Activated naive CD4-positive, alpha-beta T cell treated with anti-CD3 and anti-CD28 coated beads, Interleukin-2, amount 50 U/mL, for 16 hours (primary cell): ENCODE data around the gene RADIL.
"Not testable (repeated sequence)": the region's sequence is repeated elsewhere in the genome, so short reads cannot be mapped to it uniquely, and the experiment has no call there.

Experiments
- DNase-seq: peaks from one replicate; pipeline ENCODE4 v3.0.0-alpha.2; 2020

RADIL gene

DNA sequence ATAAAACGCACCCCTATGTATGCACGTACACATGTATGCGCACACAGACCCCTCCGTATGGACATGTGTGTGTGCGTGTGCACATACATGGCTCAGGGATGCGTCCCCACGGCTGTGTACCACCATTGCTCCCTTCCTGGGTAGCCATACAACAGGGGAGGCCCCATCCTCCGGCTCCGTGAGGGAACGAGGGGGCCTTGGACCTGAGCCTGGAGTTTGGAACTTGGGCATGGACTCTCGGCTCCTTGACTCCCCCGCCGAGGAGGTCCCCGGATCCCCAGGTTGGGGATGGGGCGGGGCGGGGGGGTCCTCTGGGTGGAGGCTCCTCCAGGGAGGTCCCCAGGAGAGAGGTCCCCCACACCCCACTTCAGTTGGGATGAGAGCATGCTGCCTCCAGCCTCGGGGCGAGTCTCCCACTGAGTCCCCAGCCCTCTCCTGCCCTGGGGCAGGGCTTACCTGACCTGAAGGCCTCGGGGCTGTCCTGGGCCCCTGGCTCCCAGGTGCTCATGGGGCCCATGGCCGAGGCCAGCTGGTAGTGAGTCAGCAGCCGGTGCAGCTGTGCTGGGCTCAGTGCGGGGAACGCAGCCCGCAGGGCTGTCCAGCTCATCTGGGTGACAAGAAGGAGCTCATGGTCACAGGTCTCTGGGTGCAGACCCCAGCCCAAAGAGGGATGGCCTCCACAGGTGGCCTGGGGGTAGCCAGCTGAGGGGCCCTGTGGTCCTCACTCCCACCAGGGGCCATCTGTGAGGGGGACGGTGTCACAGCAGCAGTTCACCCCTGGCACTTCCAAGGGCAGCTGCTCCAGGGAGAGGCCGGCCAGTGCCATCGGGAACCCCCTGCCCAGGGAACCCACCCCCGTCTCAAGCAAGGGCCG, 78.2 kb downstream of the RADIL start:
- DNase-seq: no peak

DNA sequence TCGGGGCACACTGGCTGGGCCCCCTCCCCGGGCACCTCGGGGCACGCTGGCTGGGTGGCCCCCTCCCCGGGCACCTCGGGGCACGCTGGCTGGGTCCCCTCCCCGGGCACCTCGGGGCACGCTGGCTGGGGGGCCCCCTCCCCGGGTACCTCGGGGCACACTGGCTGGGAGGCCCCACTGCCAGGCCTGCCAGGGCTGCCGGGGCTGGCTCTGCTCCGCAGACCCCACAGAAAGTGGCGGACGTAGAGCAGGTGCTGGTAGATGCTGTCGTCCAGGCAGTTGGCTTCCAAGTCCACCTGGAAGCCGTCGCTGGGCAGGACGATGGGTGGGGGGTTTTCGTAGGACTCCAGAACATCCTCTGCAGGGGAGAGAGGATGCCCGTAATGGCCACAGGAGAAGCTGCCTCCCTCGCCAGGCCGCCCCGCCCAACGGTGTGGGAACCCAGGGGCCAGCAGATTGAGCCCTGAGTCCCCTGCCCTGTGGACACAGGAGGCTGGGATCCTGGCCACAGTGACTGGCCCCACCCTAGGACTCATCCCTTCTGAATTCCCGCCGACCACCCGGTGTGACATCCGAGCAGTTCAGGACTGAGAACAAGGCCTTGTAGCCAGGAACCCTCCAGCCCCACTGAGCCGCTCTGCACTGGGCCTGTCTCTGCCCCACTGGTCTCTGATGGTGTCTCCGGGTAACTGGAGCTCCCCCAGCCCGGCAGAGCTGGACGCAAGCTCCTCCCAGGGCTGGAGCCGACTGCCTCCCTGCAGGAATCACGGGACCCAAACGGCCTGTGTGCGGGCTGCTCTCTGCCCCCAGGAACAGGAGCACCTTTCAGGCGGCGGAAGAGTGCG, 79.9 kb downstream of the RADIL start:
- no peak for DNase-seq

DNA sequence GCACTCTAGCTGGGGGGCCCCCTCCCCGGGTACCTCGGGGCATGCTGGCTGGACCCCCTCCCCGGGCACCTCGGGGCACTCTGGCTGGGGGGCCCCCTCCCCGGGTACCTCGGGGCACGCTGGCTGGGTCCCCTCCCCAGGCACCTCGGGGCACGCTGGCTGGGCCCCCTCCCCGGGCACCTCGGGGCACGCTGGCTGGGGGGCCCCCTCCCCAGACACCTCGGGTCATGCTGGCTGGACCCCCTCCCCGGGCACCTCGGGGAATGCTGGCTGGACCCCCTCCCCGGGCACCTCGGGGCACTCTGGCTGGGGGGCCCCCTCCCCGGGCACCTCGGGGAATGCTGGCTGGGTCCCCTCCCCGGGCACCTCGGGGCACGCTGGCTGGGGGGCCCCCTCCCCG, 80.9 kb downstream of the RADIL start:
- DNase-seq: not testable (repeated sequence)

DNA sequence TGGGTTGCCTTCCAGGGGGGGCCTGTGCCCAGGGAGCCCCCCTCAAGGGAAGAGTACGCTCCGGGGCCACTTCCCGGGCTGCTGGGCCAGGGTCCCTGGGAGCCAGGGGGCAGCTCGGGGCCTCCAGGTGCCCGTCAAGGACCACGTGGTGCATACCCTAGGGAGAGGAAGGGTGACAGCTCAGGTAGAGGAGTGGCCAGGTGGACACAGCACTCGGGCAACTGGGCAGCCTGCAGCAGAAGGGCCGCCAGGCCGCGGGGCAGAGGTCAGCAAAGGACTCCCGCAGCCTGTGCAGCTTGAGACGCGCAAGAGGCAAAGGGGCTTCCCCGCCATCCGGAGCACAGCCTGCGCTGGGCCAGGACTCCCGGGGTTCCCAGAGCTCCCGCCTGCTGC, 81.7 kb downstream of the RADIL start:
- DNase-seq: no peak

DNA sequence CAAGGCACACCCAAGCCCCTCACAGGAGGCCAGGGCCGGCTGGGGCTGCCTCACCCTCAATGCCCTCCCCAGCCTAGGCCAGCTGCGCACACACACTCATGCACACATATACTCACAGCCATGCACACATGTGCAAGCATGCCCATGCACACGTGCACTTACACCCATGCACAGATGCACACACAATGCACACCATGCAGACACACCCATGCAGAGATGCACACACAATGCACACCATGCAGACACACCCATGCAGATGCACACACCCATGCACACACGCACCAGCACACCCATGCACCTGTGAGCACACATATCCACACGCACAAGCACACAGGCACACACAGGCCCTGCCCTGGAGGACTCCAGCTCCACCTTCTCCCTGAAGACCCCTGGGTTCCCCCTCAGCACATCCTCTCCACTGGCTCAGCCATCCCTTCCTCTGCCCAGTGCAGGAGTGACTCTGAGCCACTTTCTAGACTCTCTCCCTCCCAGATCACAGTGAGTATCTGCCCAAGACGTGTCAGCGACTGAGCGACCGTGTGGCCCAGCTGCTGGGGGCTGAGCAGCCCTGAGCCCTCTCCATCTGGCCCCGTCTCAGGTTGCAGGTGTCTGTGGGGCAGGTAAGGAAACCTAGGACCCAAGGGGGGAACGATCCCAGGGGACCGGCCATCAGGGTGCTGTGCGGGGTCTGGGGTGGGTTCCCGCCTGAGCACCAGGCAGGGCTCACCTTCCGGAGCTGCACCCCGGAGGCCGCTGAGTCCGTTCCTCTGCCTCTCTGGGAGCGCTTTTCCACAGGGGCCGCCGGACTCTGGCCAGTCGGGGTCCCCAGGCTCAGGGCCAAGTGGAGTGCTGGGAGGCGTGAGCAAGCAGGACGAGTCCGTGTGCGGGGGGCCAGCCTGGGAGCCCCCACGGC, 82.3 kb downstream of the RADIL start:
- no peak for DNase-seq

DNA sequence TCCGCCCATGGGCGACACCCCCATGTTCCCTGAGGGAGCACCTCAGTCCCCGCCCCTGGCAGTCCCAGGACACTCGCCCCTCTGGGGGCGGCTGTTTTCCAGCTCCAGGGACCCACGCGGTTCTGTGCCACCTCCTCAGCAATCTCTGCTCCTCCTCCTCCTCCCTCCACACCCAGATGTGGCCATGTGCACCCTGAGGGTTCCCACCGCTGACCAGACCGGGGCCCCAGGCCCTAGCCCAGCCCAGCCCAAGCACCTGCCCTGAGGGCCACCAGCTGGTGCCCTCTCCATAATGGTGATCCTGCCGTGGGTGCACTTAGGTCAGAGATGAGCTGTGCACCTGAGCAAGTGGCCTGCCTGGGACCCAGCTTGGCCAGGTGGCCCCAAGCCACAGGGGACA, 83.0 kb downstream of the RADIL start:
- no peak for DNase-seq

DNA sequence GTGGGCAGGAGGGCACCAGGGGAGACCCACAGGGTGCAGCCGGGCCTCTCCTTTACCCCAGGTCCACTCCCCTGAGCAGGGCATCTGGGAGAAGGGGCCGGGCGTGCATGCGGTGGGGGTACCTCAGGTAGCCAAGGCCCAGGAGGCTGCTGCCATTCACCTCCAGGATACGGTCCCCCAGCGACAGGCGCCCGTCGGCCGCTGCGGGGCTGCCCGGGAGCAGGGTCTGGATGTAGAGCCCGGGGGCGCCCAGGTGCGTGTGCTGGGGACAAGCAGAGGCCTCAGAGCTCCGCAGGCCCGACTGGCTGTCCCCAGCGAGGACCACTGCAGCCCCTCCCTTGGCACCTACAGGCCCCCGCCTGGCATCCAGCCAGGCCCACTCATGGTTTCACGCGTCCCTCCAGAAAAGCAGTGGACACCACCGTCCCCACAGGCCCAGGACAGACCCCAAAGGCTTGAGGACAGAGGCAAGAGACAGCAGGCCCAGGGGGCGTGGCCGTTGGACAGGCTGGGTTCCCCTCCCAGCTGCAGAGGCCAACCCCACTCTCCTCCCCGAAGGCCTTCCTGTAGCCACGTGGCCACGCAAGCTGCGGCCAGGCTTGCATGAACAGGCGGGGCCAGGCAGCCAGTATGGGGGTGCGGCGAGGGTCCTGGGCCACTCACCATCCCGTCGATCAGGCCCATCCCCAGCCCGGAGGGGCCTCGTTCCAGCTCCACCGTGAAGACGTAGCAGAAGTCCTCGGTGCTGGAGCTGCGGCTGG, 83.8 kb downstream of the RADIL start:
- no peak for DNase-seq

DNA sequence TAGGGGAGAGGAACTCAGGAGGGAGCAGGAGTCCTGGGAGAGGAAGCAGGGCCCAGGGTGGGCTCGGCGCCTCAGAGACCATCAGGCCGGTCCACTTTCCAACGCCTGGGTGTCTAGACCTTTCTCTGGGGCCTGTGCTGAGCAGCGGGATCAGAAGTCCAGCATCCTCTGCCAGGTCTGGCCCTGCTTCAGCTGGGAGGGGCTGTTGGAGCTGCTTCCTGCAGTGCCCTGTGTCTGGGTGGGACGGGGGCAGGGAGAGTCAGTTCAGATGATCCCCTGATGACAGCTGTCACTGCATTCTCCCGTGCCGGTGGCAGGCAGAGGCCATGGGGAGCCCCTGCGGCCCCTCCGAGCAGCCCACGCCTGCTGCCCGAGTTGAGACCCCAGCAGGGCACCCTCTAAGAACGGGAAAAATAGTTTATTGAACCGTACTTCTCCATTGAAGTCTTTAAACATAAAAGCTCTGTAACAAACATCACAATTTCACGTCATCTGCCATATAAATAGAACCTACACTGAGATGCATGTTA, 84.7 kb downstream of the RADIL start:
- no peak for DNase-seq

DNA sequence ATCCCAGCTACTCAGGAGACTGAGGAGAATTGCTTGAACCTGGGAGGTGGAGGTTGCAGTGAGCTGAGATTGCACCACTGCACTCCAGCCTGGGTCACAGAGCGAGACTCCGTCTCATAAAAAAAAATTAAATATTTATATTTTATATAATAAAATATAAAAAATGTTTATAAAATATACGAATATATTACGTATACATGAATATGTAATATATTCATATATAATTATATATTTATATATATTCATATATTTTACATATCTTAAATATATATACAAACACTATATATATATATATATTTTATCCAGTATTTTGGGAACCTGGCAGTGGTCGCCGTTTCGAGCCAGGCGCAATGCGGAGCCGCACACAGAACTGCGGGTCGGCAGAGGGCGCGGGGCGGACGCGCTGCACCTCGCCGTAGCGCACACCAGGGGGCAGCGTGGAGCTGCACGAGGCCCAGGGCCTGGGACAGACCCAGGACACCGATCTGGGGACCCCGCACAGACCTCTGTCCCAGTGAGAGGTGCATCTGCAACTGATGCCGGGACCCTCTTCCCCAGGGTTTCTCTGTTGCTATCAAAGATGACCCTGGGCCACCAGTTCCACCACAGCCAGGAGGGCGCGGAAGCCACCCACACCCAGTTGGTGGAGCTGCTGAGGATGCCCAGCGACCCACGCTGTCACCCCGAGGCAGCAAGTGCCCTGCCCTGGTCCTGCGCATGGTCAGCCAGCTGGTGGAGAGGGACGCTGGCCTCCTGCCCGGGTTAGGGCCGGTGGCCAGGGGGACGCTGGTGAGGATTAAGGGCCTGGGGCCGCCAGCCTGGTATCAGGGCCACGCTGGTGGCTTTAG, 85.4 kb downstream of the RADIL start:
- DNase-seq: peak; percentile 68

DNA sequence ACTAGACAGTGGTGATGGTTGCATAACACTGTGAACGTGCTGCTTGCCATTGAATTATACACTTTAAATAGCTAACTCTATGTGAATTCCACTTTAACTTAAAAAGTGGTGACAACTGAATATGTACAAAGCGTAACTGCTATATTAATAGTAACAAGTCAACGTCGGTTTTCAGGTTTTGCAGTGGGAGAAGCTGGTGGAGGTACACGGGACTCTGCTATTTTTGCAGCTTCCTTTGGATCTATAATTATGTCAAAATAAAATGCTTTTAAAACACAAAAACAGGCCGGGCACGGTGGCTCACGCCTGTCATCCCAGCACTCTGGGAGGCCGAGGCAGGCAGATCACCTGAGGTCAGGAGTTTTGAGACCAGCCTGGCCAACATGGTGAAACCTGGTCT, 87.1 kb downstream of the RADIL start:
- no peak for DNase-seq

DNA sequence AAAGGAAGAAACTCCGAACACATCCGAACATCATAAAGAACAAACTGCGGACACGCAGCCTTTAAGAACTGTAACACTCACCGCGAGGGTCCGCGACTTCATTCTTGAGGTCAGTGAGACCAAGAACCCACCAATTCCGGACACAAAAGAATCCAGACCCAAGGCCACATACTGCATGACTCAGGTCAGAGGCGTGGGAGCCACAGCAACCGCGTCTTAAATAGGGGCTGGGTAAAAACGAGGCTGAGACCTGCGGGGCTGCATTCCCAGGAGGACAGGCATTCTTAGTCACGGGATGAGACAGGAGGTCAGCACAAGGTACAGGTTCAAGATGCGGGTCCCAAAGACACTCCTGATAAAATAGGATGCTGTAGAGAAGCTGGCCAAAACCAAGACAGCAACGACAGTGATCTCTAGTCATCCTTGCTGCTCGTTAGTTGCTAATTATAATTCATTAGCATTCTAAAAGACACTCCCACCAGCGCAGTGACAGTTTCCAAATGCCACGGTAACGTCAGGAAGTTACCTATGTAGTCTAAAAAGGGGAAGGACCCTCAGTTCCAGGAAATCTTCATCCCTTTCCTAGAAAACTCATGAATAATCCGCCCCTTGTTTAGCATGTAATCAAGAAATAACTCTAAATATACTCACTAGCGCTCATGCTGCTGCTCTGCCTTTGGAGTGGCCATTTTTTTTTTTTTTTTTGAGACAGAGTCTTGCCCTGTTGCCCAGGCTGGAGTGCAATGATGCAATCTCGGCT, 88.7 kb downstream of the RADIL start:
- DNase-seq: no peak

DNA sequence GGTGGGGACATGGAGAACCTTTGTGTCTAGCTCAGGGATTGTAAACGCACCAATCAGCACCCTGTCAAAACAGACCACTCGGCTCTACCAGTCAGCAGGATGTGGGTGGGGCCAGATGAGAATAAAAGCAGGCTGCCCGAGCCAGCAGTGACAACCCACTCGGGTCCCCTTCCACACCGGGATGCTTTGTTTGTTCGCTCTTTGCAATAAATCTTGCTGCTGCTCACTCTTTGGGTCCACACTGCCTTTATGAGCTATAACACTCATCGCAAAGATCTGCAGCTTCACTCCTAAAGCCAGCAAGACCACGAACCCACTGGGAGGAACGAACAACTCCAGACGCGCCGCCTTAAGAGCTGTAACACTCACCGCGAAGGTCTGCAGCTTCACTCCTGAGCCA, 89.3 kb downstream of the RADIL start:
- not testable (repeated sequence) for DNase-seq

DNA sequence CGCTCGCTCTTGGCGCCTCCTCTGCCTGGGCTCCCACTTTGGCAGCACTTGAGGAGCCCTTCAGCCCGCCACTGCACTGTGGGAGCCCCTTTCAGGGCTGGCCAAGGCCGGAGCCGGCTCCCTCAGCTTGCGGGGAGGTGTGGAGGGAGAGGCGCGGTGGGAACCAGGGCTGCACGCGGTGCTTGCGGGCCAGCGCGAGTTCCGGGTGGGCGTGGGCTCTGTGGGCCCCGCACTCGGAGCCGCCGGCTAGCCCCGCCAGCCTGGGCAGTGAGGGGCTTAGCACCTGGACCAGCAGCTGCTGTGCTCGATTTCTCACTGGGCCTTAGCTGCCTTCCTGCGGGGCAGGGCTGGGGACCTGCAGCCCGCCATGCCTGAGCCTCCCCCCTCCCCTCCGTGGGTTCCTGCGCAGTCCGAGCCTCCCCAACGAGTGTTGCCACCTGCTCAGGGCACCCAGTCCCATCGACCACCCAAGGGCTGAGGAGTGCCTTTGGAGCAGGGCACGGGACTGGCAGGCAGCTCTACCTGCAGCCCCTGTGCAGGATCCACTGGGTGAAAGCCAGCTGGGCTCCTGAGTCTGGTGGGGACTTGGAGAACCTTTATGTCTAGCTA, 90.0 kb downstream of the RADIL start:
- not testable (repeated sequence) for DNase-seq

DNA sequence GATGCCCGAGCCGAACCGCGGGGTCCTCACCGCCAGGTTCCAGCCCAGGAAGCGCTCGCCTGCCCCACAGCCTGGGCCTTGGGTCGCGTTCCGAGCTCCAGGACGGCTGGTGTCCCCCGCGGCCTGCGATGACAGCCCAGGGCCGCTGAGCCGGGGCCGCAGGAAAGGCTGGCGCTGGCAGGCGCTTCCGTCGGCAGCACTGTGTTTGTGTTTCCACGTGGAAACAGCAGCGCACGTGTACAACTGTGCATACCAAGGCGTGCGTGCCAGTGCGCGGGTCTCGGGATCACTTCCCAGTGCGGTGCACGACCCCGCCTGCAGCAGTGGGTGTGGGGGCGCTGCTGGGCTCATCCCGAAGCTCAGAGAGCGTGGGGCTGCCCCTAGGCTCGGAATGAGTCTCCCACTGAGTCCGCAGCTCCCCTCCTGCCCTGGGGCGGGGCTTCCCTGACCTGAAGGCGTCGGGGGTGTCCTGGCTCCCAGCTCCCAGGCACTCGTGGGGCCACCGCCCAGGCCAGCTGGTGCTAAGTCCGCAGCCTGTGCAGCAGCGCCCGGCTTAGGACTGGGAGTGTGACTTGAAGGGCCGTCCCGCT, 90.9 kb downstream of the RADIL start:
- DNase-seq: peak; percentile 39

DNA sequence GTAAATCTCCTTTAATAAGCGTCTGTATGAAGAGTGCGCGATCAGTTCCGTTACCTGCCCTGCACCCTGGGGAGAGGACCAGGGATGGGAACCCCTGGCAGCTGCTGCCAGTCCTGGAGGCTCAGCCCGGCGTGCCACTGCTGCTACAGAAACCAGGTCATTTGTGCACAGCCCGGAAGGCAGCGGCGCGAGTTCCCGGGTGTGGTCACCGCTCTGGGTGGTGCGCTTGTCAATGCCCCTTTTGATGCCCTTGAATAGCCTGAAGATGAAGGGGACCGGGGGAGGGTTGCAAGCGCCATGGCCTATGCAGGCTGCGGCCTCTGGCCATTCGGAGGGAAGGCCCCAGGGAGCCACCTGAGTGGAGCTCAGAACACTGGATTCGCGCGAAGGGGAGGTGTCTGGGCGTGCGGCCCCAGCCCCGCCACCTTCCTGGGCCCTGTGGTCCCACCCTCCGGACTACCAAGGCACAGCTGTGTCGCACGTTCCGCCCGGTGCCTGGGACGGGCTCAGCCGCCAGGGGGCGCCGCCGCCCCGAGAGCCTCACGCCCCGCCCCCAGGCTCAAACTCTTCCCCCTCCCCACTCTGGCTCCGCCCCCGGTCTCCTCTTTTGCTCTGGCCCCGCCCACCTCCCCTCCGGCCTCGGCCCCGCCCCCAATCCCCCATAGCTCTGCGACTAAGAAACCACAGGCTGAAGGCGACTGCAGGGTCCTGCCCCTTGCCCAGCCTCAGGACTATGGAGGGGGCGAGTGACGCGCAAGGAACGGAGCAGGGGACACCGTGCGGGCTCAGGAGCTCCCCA, 91.6 kb downstream of the RADIL start:
- DNase-seq: peak; percentile 84

DNA sequence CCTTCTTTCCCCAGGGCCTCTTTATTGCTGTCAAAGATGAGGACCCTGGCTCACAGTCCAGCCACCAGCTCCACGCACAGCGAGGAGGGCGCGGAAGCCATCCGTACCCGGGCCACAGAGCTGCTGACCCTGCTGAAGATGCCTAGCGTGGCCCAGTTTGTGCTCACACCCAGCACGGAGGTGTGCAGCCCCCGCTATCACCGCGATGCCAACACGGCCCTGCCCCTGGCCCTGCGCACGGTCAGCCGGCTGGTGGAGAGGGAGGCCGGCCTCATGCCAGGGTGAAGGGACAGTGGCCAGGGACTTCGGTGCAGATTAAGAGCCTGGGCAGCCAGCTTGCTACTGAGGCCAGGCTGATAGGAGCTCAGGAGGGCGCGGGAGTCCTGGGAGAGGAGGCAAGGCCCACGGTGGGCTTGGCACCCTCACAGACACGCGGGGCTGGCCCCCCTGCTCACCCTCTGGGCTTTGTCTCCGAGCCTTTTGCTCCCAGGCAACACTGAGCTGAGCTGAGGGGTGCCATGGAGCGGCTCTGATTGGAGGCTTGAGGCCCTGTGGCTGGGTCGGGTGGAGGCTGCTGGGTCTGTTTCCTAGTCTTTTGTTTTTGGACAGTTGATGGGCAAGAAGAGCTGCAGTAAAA, 92.3 kb downstream of the RADIL start:
- DNase-seq: no peak

DNA sequence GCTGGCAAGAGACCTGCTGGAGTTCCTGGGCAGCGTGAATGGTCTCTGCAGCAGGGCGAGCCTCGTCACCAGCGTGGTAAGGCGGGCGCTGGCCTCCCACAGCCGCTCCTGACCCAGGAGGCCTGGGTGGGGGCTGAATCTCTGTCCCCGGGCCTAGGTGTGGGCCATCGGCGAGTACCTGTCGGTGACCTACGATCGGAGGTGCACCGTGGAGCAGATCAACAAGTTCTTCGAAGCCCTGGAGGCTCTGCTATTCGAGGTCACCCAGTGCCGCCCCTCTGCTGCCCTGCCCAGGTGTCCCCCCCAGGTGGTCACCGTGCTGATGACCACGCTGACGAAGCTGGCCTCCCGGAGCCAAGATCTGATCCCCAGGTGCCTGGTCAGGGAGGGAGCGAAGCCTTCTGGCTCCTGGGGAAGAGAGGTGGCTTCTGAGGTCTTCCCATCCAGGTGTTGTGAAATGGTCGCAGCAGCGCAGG, 93.0 kb downstream of the RADIL start:
- no peak for DNase-seq

DNA sequence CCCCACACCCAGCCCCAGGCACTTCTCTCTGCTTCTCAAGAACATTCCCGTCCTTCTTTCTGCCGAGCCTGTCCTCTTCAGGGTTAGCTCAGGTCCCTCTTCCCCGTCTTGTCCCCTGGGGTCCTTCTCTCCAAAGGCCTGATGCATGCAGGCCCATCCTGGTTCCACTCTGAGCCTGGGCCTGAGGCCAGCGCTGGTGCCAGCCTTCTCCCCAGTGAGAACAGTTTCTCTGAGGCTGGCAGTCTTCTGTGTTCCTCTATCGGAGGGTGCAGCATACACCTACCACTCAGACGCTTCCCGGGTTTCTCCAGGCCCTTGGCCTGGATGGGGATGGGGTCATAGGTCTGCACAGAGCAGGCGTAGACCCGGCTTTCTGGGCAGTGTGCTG, 93.4 kb downstream of the RADIL start:
- DNase-seq: no peak
